Epithelial cell of prostate (primary cell): ENCODE results near the gene GOLGA6L10.
"Not testable (repeated sequence)": the region's sequence is repeated elsewhere in the genome, so short reads cannot be mapped to it uniquely, and the experiment has no call there.

ENCODE experiments used
- DNase-seq: peaks from one replicate; pipeline ENCODE4 v3.0.0-alpha.2; 2011; ENCODE audit warnings: low read depth, low spot score
- H3K27ac ChIP-seq: fragments of 450-650 bp; 2 replicates; pipeline ENCODE4 v1.5.1; 2017; ENCODE audit warnings: mild to moderate bottlenecking

Gene GOLGA6L10

DNA sequence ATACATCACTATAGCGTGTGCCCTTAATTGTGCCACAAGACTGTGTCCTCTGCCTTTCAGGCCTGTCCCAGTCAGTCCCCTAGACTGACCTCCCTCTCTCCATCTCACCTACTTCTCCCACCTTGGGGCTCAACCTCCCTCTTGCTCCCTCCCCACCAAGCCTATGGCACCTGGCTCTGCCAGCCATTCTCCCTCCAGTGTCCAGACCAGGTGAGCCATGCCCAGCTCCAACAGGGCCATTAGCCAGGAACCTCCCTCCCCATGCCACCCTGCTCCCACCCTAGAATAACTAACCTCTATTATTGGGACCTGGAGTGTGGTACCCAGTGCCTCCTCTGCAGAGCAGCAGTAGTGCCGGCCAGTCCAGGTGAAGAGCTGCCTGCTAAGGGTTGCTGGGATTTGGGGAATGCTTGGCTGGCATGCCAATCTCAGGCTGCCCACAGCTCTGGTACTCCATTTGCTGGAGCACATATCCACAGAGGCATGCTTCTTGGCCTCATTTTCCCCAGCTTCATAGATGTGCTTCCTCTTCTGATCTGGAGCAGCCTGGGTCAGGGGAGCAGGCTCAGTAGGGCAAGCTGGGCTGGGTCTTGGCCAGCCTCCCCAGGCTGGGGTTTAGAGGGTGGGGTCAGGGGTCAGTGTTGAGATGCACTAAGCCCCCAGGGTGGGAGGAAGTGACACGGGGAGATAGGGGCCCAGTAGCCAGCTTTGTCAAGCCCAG is 47.8 kb downstream of the GOLGA6L10 start:
- no peak for DNase-seq
- no peak overlapping the region for H3K27ac ChIP-seq

- DNase-seq: no peak
- H3K27ac ChIP-seq: no peak overlapping the region
Measured at GRCh38 chr15:82300883-82301282, 48.4 kb downstream of the GOLGA6L10 start.

- not testable (repeated sequence) for H3K27ac ChIP-seq, DNase-seq
Measured at GRCh38 chr15:82300326-82300725, 48.9 kb downstream of the GOLGA6L10 start.

- DNase-seq, H3K27ac ChIP-seq: not testable (repeated sequence)
Measured at GRCh38 chr15:82299511-82299914, 49.8 kb downstream of the GOLGA6L10 start.

- DNase-seq: no peak
Measured at GRCh38 chr15:82298520-82298919, 50.8 kb downstream of the GOLGA6L10 start.

GRCh38 chr15:82298032-82298431 is 51.2 kb downstream of the GOLGA6L10 start:
- no peak overlapping the region for H3K27ac ChIP-seq
- DNase-seq: no peak

More at GRCh38 chr15:82298520-82298919, 50.8 kb downstream of the GOLGA6L10 start:
- no peak overlapping the region for H3K27ac ChIP-seq

GRCh38 chr15:82297546-82297945 is 51.7 kb downstream of the GOLGA6L10 start:
- H3K27ac ChIP-seq: no peak overlapping the region
- no peak for DNase-seq

GRCh38 chr15:82294061-82294690 is 55.1 kb downstream of the GOLGA6L10 start:
- H3K27ac ChIP-seq: no peak overlapping the region
- no peak for DNase-seq

GRCh38 chr15:82292271-82292670 is 57.0 kb downstream of the GOLGA6L10 start:
- no peak for DNase-seq
- no peak overlapping the region for H3K27ac ChIP-seq
